HG02623 (cell line): ENCODE results near the gene ZNF143.
"Not testable (repeated sequence)": the region's sequence is repeated elsewhere in the genome, so short reads cannot be mapped to it uniquely, and the experiment has no call there.

ENCODE experiments used
- ATAC-seq: cut with Tn5 transposase; IDR thresholded peaks from one replicate; pipeline ENCODE4 v1.9.1; 2021; ENCODE audit warnings: moderate library complexity; ENCODE audit not compliant: unreplicated experiment

Gene ZNF143

DNA sequence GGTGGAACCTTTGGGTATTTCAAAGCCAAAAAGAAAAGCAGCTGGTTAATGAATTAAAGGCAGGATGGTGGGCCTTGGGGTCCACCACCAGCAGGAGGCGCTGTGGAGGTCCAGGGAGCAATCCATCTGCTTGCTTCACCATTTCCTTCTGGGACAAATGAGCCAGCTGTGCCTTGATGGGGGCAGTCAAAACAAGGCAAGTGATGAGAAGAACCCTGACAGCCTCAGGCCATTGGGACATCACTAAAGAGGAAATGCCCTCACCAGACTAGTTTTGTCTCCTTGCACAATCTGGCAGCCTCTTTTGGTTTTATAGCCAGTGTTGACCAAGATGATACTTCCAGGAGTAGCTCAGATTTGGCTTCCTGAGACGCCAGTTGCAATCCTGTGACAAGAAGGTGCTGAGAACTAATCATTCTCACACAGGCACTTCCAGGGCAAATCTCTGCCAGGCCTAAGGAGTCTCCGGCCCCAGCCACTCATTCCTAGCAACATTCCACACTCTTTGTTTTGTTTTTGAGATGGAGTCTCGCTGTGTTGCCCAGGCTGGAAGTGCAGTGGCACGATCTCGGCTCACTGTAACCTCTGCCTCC is 74.5 kb downstream of the ZNF143 start:
- no peak for ATAC-seq

- ATAC-seq = no peak
Observed at GRCh38 chr11:9538548-9538947, 77.7 kb downstream of the ZNF143 start.

GRCh38 chr11:9549216-9549615 is 88.4 kb downstream of the ZNF143 start:
- not testable (repeated sequence) for ATAC-seq

DNA sequence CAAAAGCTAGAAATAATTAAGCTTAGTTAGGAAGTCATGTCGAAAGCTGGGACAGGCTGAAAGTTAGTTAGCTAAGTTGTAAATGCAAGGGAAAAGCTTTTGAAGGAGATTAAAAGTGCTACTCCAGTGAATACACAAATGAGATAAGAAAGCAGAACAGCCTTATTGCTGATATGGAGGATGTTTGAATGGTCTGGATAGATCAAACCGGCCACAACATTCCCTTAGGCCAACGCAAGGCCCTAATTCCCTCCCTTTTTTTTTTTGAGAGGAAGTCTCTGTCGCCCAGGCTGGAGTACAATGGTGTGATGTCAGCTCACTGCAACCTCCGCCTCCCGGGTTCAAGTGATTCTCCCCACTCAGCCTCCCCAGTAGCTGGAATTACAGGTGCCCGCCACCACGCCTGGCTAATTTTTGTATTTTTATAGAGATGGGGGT is 89.4 kb downstream of the ZNF143 start:
- no peak for ATAC-seq

GRCh38 chr11:9561279-9561982 is 100.6 kb downstream of the ZNF143 start:
- ATAC-seq = no peak

DNA sequence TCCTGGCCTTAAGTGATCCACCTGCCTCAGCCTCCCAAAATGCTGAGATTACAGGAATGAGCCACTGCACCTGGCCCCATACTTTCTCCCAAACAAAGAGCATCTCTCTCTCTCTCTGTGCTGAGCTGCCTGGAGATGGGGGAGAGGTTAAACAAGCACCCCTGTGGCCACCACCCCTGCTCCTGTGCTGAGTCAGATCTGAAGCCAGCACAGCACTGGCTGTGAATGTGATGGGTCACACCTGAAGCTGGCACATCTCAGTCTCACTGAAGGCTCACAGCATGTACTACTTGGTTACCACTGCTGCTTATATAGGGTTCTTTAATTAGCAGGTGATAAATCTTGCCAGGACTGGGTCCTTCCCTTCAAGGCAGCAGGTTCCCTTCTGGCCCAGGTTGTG is 101.9 kb downstream of the ZNF143 start:
- no peak for ATAC-seq

- no peak for ATAC-seq
Observed at GRCh38 chr11:9563196-9563730, 102.5 kb downstream of the ZNF143 start.

DNA sequence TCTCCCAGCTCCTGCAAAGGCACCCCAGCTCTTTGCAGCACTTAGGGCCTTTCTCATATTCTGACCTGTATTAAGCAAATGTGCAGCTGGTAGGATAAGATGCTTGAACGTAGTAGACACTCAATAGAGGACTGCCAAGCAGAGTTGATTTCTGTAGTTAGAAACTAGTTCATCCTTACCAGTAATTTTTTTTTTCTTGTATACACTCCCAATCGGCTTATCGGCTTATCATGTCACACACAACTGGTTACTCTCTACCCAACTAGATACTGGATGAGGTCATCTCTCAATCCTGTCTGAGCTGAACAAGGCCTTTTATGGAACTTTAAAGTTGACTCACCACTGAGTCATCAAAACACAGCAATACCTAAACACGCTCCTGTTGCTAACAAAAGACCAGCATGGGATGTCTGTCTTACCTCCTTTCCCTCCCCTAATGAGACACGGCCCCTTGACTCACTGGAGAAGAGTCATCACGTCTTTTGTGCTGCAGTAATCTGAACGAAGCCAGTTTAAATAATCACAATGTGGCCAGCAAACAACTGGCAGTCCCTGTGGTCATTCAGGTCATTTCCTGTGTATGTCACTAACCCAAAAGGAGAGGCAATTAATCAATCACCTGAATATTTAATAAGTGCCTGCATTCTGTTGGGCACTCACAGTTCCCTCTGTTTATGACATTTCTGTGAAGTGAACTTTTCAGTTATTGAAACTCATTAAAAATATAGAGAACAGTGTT is 105.2 kb downstream of the ZNF143 start:
- ATAC-seq = peak; percentile 93

GRCh38 chr11:9566561-9567063 is 105.8 kb downstream of the ZNF143 start:
- no peak for ATAC-seq

- no peak for ATAC-seq
Observed at GRCh38 chr11:9567401-9567800, 106.6 kb downstream of the ZNF143 start.

DNA sequence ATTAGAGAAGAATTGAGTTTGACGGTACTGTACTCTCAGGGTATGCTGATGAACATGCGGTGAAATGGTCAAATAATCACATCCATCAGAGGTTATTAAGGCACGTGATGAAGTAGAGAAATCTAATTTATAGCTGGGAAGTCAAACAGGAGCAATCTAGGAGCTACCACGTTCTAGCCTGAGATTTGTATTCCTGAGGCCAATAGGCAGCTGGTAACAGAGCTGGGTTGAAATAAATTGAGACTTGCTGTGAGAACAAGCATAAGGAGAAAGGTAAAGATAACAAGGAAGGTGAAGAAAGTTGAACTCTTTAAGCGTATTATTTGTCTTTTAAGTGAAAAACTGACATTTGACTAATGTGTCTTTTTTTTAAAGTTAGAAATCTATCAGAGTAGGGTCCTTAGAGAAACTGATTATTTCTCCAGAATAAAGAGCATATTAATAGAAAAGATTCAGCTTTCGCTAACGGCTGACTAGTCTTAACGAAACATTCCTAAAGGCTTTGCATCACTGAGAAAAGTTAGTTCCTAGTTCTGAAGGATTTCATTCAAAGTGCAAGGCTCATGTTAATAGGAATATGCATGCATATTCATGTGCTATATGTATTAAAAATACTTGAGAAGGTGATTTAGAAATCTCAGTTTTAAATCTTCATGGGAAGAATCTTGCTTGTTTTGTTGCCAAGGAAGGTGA is 107.5 kb downstream of the ZNF143 start:
- ATAC-seq = no peak

GRCh38 chr11:9568854-9569587 is 108.2 kb downstream of the ZNF143 start:
- ATAC-seq = no peak

GRCh38 chr11:9569588-9570164 is 108.9 kb downstream of the ZNF143 start:
- ATAC-seq = no peak

GRCh38 chr11:9570313-9571025 is 109.7 kb downstream of the ZNF143 start:
- ATAC-seq = no peak

DNA sequence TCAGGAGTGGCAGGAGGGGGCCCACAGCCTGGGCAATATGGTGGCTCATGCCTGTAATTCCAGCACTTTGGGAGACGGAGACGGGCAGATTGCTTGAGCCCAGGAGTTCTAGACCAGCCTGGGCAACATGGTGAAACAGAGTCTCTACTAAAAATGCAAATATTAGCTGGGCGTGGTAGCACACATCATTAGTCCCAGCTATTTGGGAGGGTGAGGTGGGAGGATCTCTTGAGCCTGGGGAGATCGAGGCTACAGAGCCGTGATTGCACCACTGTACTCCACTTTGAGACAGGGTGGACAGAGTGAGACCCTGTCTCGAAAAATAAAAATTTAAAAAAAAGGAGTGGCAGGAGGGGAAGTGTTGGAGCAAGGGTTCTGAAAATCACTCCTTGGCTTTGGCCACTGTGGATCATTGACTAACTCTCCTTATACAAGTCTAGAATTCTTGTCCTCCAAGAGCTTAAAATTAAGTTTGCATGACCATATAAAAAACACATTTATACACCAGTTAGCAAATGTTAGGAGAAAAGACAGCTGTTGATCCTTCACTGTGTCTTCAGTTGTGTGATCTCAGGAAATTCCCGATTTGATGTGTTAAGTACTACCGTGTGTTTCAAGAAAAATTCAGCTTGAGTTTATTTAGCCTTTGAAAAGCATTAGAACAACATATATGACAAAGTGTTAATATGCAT is 110.4 kb downstream of the ZNF143 start:
- no peak for ATAC-seq

DNA sequence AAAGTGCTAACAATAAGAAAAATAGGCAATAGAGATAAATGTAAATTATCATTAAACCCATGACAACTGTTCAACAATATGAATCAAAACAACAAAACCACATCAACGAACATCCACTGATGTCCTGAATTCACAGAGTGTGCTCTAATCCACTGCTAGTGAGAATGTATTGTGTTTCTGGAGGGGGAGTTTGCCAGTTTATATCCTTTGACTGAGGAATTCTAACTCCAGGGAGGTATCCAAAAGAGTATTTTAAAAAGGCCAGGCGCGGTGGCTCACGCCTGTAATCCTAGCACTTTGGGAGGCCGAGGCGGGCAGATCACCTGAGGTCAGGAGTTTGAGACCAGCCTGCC is 110.9 kb downstream of the ZNF143 start:
- no peak for ATAC-seq

DNA sequence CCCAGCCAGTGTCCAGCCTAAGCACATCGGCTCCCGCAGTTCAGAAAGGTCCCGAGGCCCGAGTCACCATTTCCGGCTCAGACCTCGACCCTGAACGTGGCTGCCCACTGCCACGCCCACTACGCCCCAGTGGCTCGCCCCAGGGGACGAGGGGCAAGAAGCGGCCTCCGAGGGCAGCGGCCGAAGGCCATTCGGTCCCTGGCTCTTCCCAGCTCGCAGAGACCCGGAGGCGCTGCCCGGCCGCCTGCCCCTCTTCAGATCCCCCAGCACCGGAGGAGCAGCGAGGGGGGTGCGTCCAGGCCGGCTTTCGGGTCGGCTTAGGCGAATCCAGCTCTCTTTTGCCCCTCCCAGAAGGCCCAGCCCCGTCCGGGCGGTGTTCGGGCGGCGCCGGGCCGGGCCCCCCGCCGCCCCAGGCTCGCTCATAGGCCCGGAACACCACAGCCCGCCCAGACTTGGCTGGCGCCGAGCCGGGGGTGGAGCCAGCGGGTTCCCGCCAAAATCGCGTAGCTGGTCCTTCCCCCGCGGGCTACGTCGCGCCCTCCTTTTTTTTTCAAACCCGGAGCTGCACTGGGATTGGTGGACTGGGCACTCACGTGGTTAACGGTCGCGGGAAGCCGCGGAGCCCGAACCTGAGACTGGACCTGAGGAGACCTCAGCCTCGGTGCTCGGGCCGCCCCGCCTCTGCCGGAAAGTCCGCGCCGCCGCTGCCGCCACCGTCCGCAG is 112.4 kb downstream of the ZNF143 start, which contains the start of gene WEE1:
Gene WEE1 (plus strand): TSS at position 619 of the 723 bp plus-strand sequence. CDS start 264 bp downstream, outside the sequence.
- peak; percentile 84 for ATAC-seq
